HUES6 (cell line): Measurements from ENCODE around the gene C2orf69.
A peak's percentile ranks its signal among the peaks of the same experiment; 100 is the strongest.

ENCODE experiments used
- H3K27ac ChIP-seq: 2 replicates; pipeline ENCODE4 v1.7.0; 2013; ENCODE audit warnings: low read depth, mild to moderate bottlenecking, low read length, inconsistent platforms
- H3K27me3 ChIP-seq: 2 replicates; pipeline ENCODE4 v1.6.1; 2013; ENCODE audit warnings: low read length; ENCODE audit not compliant: control insufficient read depth, insufficient read depth
- H3K36me3 ChIP-seq: 2 replicates; pipeline ENCODE4 v1.6.1; 2013; ENCODE audit warnings: low read length; ENCODE audit not compliant: control insufficient read depth, insufficient read depth
- H3K4me1 ChIP-seq: 2 replicates; pipeline ENCODE4 v1.6.1; 2013; ENCODE audit warnings: low read length; ENCODE audit not compliant: control insufficient read depth, insufficient read depth
- H3K4me3 ChIP-seq: 2 replicates; pipeline ENCODE4 v1.5.1; 2013; ENCODE audit warnings: low read depth, low read length
- H3K9ac ChIP-seq: one replicate; pipeline ENCODE4 v1.6.1; 2013; ENCODE audit warnings: mild to moderate bottlenecking, low read length
- H3K9me3 ChIP-seq: 2 replicates; pipeline ENCODE4 v1.6.1; 2013; ENCODE audit warnings: low read depth, low read length; ENCODE audit not compliant: control insufficient read depth, insufficient read depth

Gene C2orf69

GRCh38 chr2:199914372-199914958 is 3.4 kb downstream of the C2orf69 start:
- H3K9ac ChIP-seq = no peak overlapping the region
- peaks cover 34% of the 10 kb centered on the region for H3K9me3 ChIP-seq
- peaks cover 58% of the 10 kb centered on the region for H3K36me3 ChIP-seq
- no peaks in the 10 kb centered on the region for H3K27me3 ChIP-seq
- peak overlapping the region; percentile 20; the same call in 1 of the 2 replicates for H3K4me3 ChIP-seq
- H3K27ac ChIP-seq = no peak overlapping the region
- peaks cover 6% of the 10 kb centered on the region for H3K4me1 ChIP-seq

DNA sequence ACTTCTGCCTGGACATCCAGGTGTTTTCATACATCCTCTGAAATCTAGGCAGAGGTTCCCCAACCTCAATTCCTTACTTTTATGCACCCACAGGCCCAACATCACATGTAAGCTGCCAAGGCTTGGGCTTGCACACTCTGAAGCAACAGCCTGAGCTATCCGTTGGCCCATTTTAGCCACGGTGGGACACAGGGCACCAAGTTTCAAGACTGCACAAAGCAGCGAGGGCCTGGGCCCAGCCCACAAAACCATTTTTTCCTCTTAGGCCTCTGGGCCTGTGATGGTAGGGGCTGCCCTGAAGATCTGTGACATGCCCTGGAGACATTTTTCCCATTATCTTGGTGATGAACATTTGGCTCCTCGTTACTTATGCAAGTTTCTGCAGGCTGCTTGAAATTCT is 5.9 kb downstream of the C2orf69 start:
- Histone ChIP-seq H3K27ac (no peak overlapping the region), H3K4me1 (no peaks in the 10 kb centered on the region), H3K9ac (no peak overlapping the region), H3K4me3 (no peak overlapping the region), H3K9me3 (peaks cover 34% of the 10 kb centered on the region), H3K27me3 (no peaks in the 10 kb centered on the region), H3K36me3 (peaks cover 67% of the 10 kb centered on the region)

DNA sequence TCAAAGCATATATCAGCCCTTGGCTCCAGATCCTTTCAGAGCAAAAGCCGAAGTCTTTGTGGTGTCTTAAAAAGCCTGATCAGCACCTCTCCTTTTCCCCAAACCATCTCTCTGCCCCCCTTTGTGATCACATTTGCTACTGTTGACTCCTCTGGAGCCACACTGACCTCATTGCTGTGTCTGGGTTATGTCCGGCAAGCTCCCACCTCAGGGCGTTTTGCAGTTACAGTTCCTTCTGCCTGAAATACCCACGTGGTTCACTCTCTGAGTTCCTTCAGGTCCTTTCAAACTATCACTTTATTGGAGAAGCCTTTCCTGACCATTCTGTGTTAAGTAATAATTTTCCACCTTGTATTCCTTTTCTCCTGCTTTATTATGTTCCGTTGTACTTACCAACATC is 11.8 kb downstream of the C2orf69 start:
- Histone ChIP-seq H3K9ac (no peak overlapping the region), H3K27me3 (no peaks in the 10 kb centered on the region), H3K36me3 (peaks cover 48% of the 10 kb centered on the region), H3K4me3 (no peak overlapping the region), H3K27ac (no peak overlapping the region), H3K4me1 (peaks cover 6% of the 10 kb centered on the region), H3K9me3 (peaks cover under 1% of the 10 kb centered on the region; the same call in 1 of the 2 replicates)

DNA sequence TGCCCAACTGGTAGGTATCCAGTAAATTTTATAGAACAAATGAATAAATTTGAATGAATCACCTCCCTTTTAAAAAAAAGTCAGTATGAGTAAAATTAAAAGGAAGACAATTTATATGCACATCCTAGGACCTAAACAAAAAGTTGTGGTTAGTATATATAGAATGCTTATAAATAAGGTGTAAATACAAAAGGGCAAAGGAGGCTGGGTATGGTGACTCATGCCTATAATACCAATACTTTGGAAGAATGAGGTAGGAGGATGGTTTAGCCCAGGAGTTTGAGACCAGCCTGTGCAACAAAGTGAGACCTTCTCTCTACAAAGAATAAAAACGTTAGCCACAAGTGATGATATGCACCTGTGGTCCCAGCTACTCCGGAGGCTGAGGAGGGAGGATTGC is 12.8 kb downstream of the C2orf69 start:
- Histone ChIP-seq H3K4me3 (no peak overlapping the region), H3K9ac (no peak overlapping the region), H3K4me1 (peaks cover 14% of the 10 kb centered on the region), H3K9me3 (no peaks in the 10 kb centered on the region), H3K27me3 (no peaks in the 10 kb centered on the region), H3K27ac (no peak overlapping the region), H3K36me3 (peaks cover 40% of the 10 kb centered on the region)

GRCh38 chr2:199926806-199927205 is 15.7 kb downstream of the C2orf69 start:
- no peaks in the 10 kb centered on the region for H3K9me3 ChIP-seq
- H3K4me3 ChIP-seq = no peak overlapping the region
- H3K27me3 ChIP-seq = no peaks in the 10 kb centered on the region
- no peak overlapping the region for H3K9ac ChIP-seq
- H3K27ac ChIP-seq = no peak overlapping the region
- peaks cover 38% of the 10 kb centered on the region for H3K36me3 ChIP-seq
- peaks cover 15% of the 10 kb centered on the region for H3K4me1 ChIP-seq

DNA sequence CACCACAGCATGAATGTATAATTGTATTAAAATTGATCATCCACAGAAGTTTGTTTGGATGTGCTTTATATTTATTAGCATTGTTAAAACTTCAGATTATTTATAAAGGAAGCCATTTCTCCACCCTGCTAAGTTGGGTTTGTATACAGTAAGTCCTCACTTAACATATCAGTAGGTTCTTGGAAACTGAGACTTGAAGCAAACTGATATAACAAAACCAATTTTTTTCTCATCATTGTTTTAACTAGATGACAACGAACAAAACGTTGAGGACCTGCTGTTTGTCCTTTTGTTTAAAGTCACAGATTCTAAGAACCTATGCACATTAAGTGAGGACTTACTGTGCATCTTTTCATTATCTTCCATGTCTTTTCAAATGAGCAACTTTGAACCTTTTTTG is 17.1 kb downstream of the C2orf69 start:
- no peaks in the 10 kb centered on the region for H3K9me3 ChIP-seq
- no peak overlapping the region for H3K4me3 ChIP-seq
- no peak overlapping the region for H3K9ac ChIP-seq
- H3K27me3 ChIP-seq = no peaks in the 10 kb centered on the region
- H3K36me3 ChIP-seq = peaks cover 52% of the 10 kb centered on the region
- H3K27ac ChIP-seq = no peak overlapping the region
- peaks cover 9% of the 10 kb centered on the region; the same call in 1 of the 2 replicates for H3K4me1 ChIP-seq

GRCh38 chr2:199928626-199929025 is 17.5 kb downstream of the C2orf69 start:
- Histone ChIP-seq H3K27me3 (no peaks in the 10 kb centered on the region), H3K27ac (no peak overlapping the region), H3K36me3 (peaks cover 56% of the 10 kb centered on the region), H3K4me1 (peaks cover 9% of the 10 kb centered on the region; the same call in 1 of the 2 replicates), H3K4me3 (no peak overlapping the region), H3K9ac (no peak overlapping the region), H3K9me3 (no peaks in the 10 kb centered on the region)

DNA sequence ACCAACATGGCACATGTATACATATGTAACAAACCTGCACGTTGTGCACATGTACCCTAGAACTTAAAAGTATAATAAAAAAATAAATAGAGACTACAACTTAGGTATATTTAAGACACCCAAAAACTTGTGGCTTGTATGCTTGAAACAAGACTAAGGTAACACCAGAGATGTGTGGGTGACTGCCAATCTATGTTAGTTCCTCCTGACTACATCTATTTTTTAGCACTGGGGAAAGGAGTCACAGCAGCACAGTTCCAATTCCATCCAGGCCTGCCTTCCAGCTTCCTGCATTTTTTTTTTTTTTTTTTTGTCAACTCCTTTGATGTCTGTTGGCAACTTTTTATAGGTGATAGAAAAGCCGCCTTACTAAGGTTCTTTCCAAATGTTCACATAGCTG is 18.2 kb downstream of the C2orf69 start:
- Histone ChIP-seq H3K27ac (no peak overlapping the region), H3K4me3 (no peak overlapping the region), H3K4me1 (peaks cover 9% of the 10 kb centered on the region; the same call in 1 of the 2 replicates), H3K27me3 (no peaks in the 10 kb centered on the region), H3K36me3 (peaks cover 53% of the 10 kb centered on the region), H3K9ac (no peak overlapping the region), H3K9me3 (no peaks in the 10 kb centered on the region)

- no peak overlapping the region for H3K27ac ChIP-seq
- H3K9me3 ChIP-seq = no peaks in the 10 kb centered on the region
- peaks cover 56% of the 10 kb centered on the region for H3K36me3 ChIP-seq
- no peak overlapping the region for H3K4me3 ChIP-seq
- H3K9ac ChIP-seq = no peak overlapping the region
- H3K4me1 ChIP-seq = peaks cover 9% of the 10 kb centered on the region; the same call in 1 of the 2 replicates
- H3K27me3 ChIP-seq = no peaks in the 10 kb centered on the region
Observed at GRCh38 chr2:199932312-199932855, 21.3 kb downstream of the C2orf69 start.

- Histone ChIP-seq H3K27me3 (no peaks in the 10 kb centered on the region), H3K9ac (no peak overlapping the region), H3K36me3 (peaks cover 66% of the 10 kb centered on the region), H3K9me3 (no peaks in the 10 kb centered on the region), H3K4me3 (no peak overlapping the region), H3K27ac (no peak overlapping the region), H3K4me1 (peaks cover 5% of the 10 kb centered on the region; the same call in 1 of the 2 replicates)
Observed at GRCh38 chr2:199933466-199933865, 22.4 kb downstream of the C2orf69 start.

DNA sequence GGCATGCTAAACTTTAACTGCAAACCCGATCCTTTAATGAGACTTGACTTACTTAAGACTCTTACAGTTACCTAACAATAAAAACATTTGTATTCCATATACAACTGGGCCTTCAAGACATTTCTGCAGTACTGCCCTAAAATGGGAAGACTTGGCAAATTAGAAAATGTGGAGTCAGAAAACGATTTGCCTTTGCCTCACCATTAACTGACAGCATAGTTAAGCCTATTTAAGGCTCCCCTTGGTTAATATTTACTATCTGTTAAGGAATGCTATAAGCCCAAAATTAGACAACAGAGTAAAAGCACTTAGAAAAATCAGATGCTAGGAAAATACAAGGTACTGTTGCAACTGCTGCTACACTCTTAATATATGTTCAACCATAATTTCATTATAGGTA is 25.5 kb downstream of the C2orf69 start:
- Histone ChIP-seq H3K4me3 (no peak overlapping the region), H3K36me3 (peaks cover 74% of the 10 kb centered on the region), H3K9ac (no peak overlapping the region), H3K27me3 (no peaks in the 10 kb centered on the region), H3K4me1 (no peaks in the 10 kb centered on the region), H3K27ac (no peak overlapping the region), H3K9me3 (no peaks in the 10 kb centered on the region)
